Panc1 (cell line): ENCODE measurements around the gene SRSF10. TPM values are rescaled to one million over a fixed set of nuclear protein-coding genes. Genes with fewer than 3 reads are reported as not detected.
"Not testable (repeated sequence)": the region's sequence is repeated elsewhere in the genome, so short reads cannot be mapped to it uniquely, and the experiment has no call there.

Source experiments
- ATAC-seq: fragments of 200-7000 bp; cut with Tn5 transposase; 2 replicates; pipeline ENCODE4 v1.9.1; 2020; ENCODE audit warnings: mild to moderate bottlenecking, moderate library complexity
- BruUV-seq: library from RNA; stranded (reverse); fragments of 400-500 nt; replicated peaks from 2 replicates; lab custom pipeline; 2021; lab: Mats Ljungman, UMichigan
- CTCF ChIA-PET: fragments of 300-600 bp; sonication (Branson Sonifier 250); formaldehyde crosslinking; loops from one replicate; lab custom pipeline; 2022; ENCODE audit warnings: antibody characterized with exemption; lab: Charles Lee
- POLR2A ChIA-PET: fragments of 300-600 bp; sonication (Branson Sonifier 250); formaldehyde crosslinking; loops from one replicate; lab custom pipeline; 2022; ENCODE audit warnings: antibody characterized with exemption; lab: Charles Lee
- DNase-seq: peaks from one replicate; pipeline ENCODE4 v3.0.0-alpha.2; 2010; ENCODE audit warnings: low read depth, low spot score
- H3K27ac ChIP-seq: 2 replicates; pipeline ENCODE4 v1.5.1; 2011; ENCODE audit warnings: mild to moderate bottlenecking, low read length, inconsistent platforms
- H3K27me3 ChIP-seq: fragments of 200-500 bp; sonication (Bioruptor generic); 2 replicates; pipeline ENCODE4 v1.6.0; 2014; ENCODE audit warnings: low read length, inconsistent platforms; ENCODE audit not compliant: control insufficient read depth, insufficient read depth
- H3K36me3 ChIP-seq: fragments of 200-500 bp; sonication (Bioruptor generic); 2 replicates; pipeline ENCODE4 v1.5.1; 2014; ENCODE audit warnings: inconsistent platforms, mild to moderate bottlenecking, low read length, moderate library complexity; ENCODE audit not compliant: control insufficient read depth, insufficient read depth
- H3K4me1 ChIP-seq: 2 replicates; pipeline ENCODE4 v1.5.1; 2011; ENCODE audit warnings: inconsistent platforms, mild to moderate bottlenecking, low read length, moderate library complexity; ENCODE audit not compliant: control insufficient read depth, insufficient read depth
- H3K4me3 ChIP-seq, 2 experiments: 2 replicates each; pipeline ENCODE4 v1.5.1; 2011 to 2012; ENCODE audit warnings: low read depth in 2 of 2, low read length in 2 of 2, mild to moderate bottlenecking in 2 of 2, inconsistent platforms in 1 of 2, moderate library complexity in 1 of 2
- H3K9me3 ChIP-seq: fragments of 200-500 bp; sonication (Bioruptor generic); 2 replicates; pipeline ENCODE4 v1.5.1; 2014; ENCODE audit warnings: low read depth, mild to moderate bottlenecking, inconsistent platforms, low read length, moderate library complexity; ENCODE audit not compliant: control insufficient read depth, insufficient read depth
- CTCF ChIP-seq: fragments of 450-650 bp; IDR thresholded peaks from 2 replicates; pipeline ENCODE4 v1.5.1; 2017; ENCODE audit warnings: mild to moderate bottlenecking
- POLR2AphosphoS5 ChIP-seq: IDR thresholded peaks from 2 replicates; pipeline ENCODE4 v1.6.1; 2012; ENCODE audit warnings: mild to moderate bottlenecking, low read depth, low read length, moderate library complexity
- REST ChIP-seq, 2 experiments: IDR thresholded peaks; 2 replicates each; pipeline ENCODE4 v1.6.1; 2011 to 2012; ENCODE audit warnings: low read depth in 2 of 2, control low read depth in 1 of 2, low read length in 1 of 2, mild to moderate bottlenecking in 1 of 2, moderate library complexity in 1 of 2; ENCODE audit not compliant: insufficient read depth in 1 of 2
- SIN3A ChIP-seq: IDR thresholded peaks from 2 replicates; pipeline ENCODE4 v1.6.1; 2012; ENCODE audit warnings: low read depth, mild to moderate bottlenecking, low read length, moderate library complexity, borderline replicate concordance; ENCODE audit not compliant: insufficient read depth
- TCF7L2 ChIP-seq: IDR thresholded peaks from 2 replicates; pipeline ENCODE4 v1.6.1; 2011; ENCODE audit warnings: mild to moderate bottlenecking, low read depth, low read length, inconsistent platforms
- in situ Hi-C: cut with HindIII; loops from 2 replicates; pipeline ENCODE4 v1.10.0; 2016; ENCODE audit warnings: low sequenced_read_pairs, low pct_unique_long_range_greater_than_20kb
- intact Hi-C: fragments of 100-400 bp; cut with micrococcal nuclease; formaldehyde crosslinking; loops from one replicate; pipeline ENCODE4 v1.10.0; 2022; ENCODE audit not compliant: unreplicated experiment
- total RNA-seq: library from RNA; stranded (reverse); gene quantifications from one replicate; pipeline ENCODE4 v1.2.1, GENCODE V29; 2021; ENCODE audit not compliant: unreplicated experiment

SRSF10 gene
- total RNA-seq, 1 experiment from 2014 or later = 137 TPM

- Histone ChIP-seq H3K36me3 (no peaks in the 10 kb centered on the region), H3K9me3 (no peaks in the 10 kb centered on the region), H3K27me3 (no peaks in the 10 kb centered on the region), H3K4me3 (no peak overlapping the region), H3K4me1 (peaks cover 33% of the 10 kb centered on the region), H3K27ac (peak overlapping the region; percentile 68; the same call in 1 of the 2 replicates)
- ATAC-seq (no peak), DNase-seq (no peak)
- ChIA-PET POLR2A (no interaction called here), CTCF (interaction anchor here (0.5 to 1.2 kb wide), 2 partner anchors 18 kb away, joined by 4 to 13 read pairs; no protein-coding TSS in a partner anchor)
- in situ Hi-C loops (no loop called here), intact Hi-C loops (no loop called here)
- no TSS peak for BruUV-seq
- TF ChIP-seq TCF7L2 (no peak), SIN3A (no peak), REST (IDR thresholded peaks at IDR 0.05; ENCODE audit: insufficient read depth in 1 of 2, low read depth in 2 of 2, low read length in 1 of 2) (no peak), CTCF (no peak), POLR2AphosphoS5 (no peak)
These were observed 30.5 kb upstream of the SRSF10 start for GRCh38 chr1:24010650-24011049.

- TF ChIP-seq TCF7L2 = no peak
- no peak for TF ChIP-seq SIN3A
- TF ChIP-seq CTCF = no peak
- no peak for TF ChIP-seq REST (IDR thresholded peaks at IDR 0.05; ENCODE audit: insufficient read depth in 1 of 2, low read depth in 2 of 2, low read length in 1 of 2)
- no peak for TF ChIP-seq POLR2AphosphoS5
- in situ Hi-C loops (no loop called here), intact Hi-C loops (no loop called here)
- Histone ChIP-seq H3K9me3 (no peaks in the 10 kb centered on the region), H3K27ac (no peak overlapping the region; the same call in 1 of the 2 replicates), H3K4me3 (no peak overlapping the region), H3K27me3 (no peaks in the 10 kb centered on the region), H3K4me1 (peaks cover 22% of the 10 kb centered on the region), H3K36me3 (no peaks in the 10 kb centered on the region)
- no TSS peak for BruUV-seq
- DNase-seq (no peak), ATAC-seq (peak; percentile 91)
- ChIA-PET CTCF (interaction anchor here (1.1 kb wide), 1 partner anchor 18 kb away, joined by 3 read pairs; no protein-coding TSS in a partner anchor), POLR2A (no interaction called here)
These were observed 29.3 kb upstream of the SRSF10 start for GRCh38 chr1:24009406-24009805.

GRCh38 chr1:24008574-24009184 lies 28.6 kb upstream of the SRSF10 start:
- peaks cover 22% of the 10 kb centered on the region for H3K4me1 ChIP-seq
- 0 out of 2 replicates have a peak, but pooled peaks have one; percentile 6 for ATAC-seq
- H3K27ac ChIP-seq, in situ Hi-C loops, H3K9me3 ChIP-seq, H3K36me3 ChIP-seq, H3K27me3 ChIP-seq, H3K4me3 ChIP-seq, DNase-seq, intact Hi-C loops, BruUV-seq: not testable (repeated sequence)
- POLR2A ChIA-PET = interaction anchor here (0.5 kb wide), 1 partner anchor 66 kb away, joined by 3 read pairs; no protein-coding TSS in a partner anchor
- CTCF ChIA-PET = interaction anchor here (1.1 kb wide), 1 partner anchor 18 kb away, joined by 3 read pairs; no protein-coding TSS in a partner anchor
